A549 (cell line): ENCODE measurements around the gene GATAD1.
"Not testable (repeated sequence)": the region's sequence is repeated elsewhere in the genome, so short reads cannot be mapped to it uniquely, and the experiment has no call there.

Experiments
- BCL3 ChIP-seq: fragments of >200 bp; sonication (Bioruptor Twin); formaldehyde crosslinking; IDR thresholded peaks from 3 replicates; pipeline ENCODE4 v1.6.1; 2016
- BHLHE40 ChIP-seq: IDR thresholded peaks from 2 replicates; pipeline ENCODE4 v1.6.1; 2012; ENCODE audit warnings: low read depth, low read length, inconsistent platforms
- CTCF ChIP-seq: fragments of >200 bp; sonication (Bioruptor Twin); formaldehyde crosslinking; IDR thresholded peaks from 3 replicates; pipeline ENCODE4 v1.5.1; 2016
- E2F6 ChIP-seq: IDR thresholded peaks from 2 replicates; pipeline ENCODE4 v1.6.1; 2012; ENCODE audit warnings: low read depth, borderline replicate concordance
- KDM1A ChIP-seq: fragments of 200-600 bp; sonication (generic); IDR thresholded peaks from 2 replicates; pipeline ENCODE4 v1.6.1; 2016; ENCODE audit warnings: low read depth, mild to moderate bottlenecking
- MYC ChIP-seq: IDR thresholded peaks from 2 replicates; pipeline ENCODE4 v1.6.1; 2012; ENCODE audit warnings: mild to moderate bottlenecking, inconsistent platforms, low read length, improper control_type of control experiment, borderline replicate concordance
- POLR2A ChIP-seq: IDR thresholded peaks from 2 replicates; pipeline ENCODE4 v1.6.1; 2012; ENCODE audit warnings: mild to moderate bottlenecking, low read length
- RARB ChIP-seq: fragments of 250-450 bp; sonication (Bioruptor Pico); IDR thresholded peaks from 2 replicates; pipeline ENCODE4 v1.8.0; 2021; ENCODE audit warnings: mild to moderate bottlenecking, moderate library complexity
- RFX5 ChIP-seq: fragments of 450-650 bp; IDR thresholded peaks from 2 replicates; pipeline ENCODE4 v1.7.1; 2014; ENCODE audit warnings: antibody characterized with exemption, mild to moderate bottlenecking, moderate library complexity
- RNF2 ChIP-seq: fragments of 200-600 bp; sonication (generic); IDR thresholded peaks from 2 replicates; pipeline ENCODE4 v1.6.1; 2016; ENCODE audit warnings: low read depth, mild to moderate bottlenecking, antibody characterized with exemption, moderate library complexity, borderline replicate concordance
- SREBF2 ChIP-seq: fragments of 450-650 bp; IDR thresholded peaks from 2 replicates; pipeline ENCODE4 v1.6.1; 2014; ENCODE audit warnings: mild to moderate bottlenecking, moderate library complexity
- USF2 ChIP-seq: fragments of 450-650 bp; IDR thresholded peaks from 2 replicates; pipeline ENCODE4 v1.6.1; 2014; ENCODE audit warnings: antibody characterized with exemption
- ZC3H11A ChIP-seq: fragments of 450-650 bp; IDR thresholded peaks from 2 replicates; pipeline ENCODE4 v1.6.1; 2014; ENCODE audit warnings: antibody characterized with exemption, mild to moderate bottlenecking
- ZNF302 ChIP-seq: fragments of 250-450 bp; sonication (Bioruptor Pico); IDR thresholded peaks from 2 replicates; pipeline ENCODE4 v1.9.0; 2021; ENCODE audit warnings: inconsistent platforms, mild to moderate bottlenecking, moderate library complexity

GRCh38 chr7:92410162-92410561, 37.1 kb upstream of the GATAD1 start:
- not testable (repeated sequence) for TF ChIP-seq POLR2A; CTCF; ZNF302 (CRISPR knock-in tag); MYC; ZC3H11A; KDM1A; USF2; RFX5; SREBF2; RNF2; E2F6; BHLHE40; RARB (CRISPR knock-in tag); BCL3
